Testis (tissue), 3 donors: ENCODE results near the gene PFN2. TPM values are rescaled to one million over a fixed set of nuclear protein-coding genes. Genes with fewer than 3 reads are reported as not detected.

ENCODE experiments used
- DNase-seq: peaks from one replicate; pipeline ENCODE4 v3.0.0-alpha.2; 2019
- H3K27ac ChIP-seq, 2 donors: fragments of 200-600 bp; sonication (generic); one replicate each; pipeline ENCODE4 v1.5.1; 2019
- H3K27me3 ChIP-seq: fragments of 200-600 bp; sonication (generic); one replicate; pipeline ENCODE4 v1.5.1; 2019
- H3K36me3 ChIP-seq: fragments of 200-600 bp; sonication (generic); one replicate; pipeline ENCODE4 v1.5.1; 2017; ENCODE audit warnings: low read depth; ENCODE audit errors: missing control alignments
- H3K4me1 ChIP-seq: fragments of 200-600 bp; sonication (generic); one replicate; pipeline ENCODE4 v1.5.1; 2019
- H3K4me3 ChIP-seq, 2 donors: fragments of 200-600 bp; sonication (generic); one replicate each; pipeline ENCODE4 v1.5.1; 2017 to 2019
- H3K9me3 ChIP-seq: fragments of 200-600 bp; sonication (generic); one replicate; pipeline ENCODE4 v1.5.1; 2017
- CTCF ChIP-seq, 3 experiments: fragments of 450-650 bp in 2 of 3; fragments of 200-600 bp in 1 of 3; sonication (generic) in 1 of 3; IDR thresholded peaks; one replicate each; pipeline ENCODE4 v1.5.1; 2016 to 2019; ENCODE audit warnings: antibody characterized with exemption in 3 of 3, mild to moderate bottlenecking in 2 of 3, moderate library complexity in 1 of 3
- POLR2A ChIP-seq: fragments of 450-650 bp; IDR thresholded peaks from one replicate; pipeline ENCODE4 v1.6.1; 2017; ENCODE audit warnings: antibody characterized with exemption, mild to moderate bottlenecking, moderate library complexity
- WGBS, 2 donors: methylation state at CpG; one replicate each; pipeline ENCODE4 v1.1.5; 2018; 5-methylcytosine and 5-hydroxymethylcytosine counted together
- intact Hi-C: fragments of 100-400 bp; cut with DNase I; formaldehyde crosslinking; loops from one replicate; pipeline ENCODE4 v1.15.1; 2023; ENCODE audit warnings: low total_unique reads
- polyA plus RNA-seq: library from polyadenylated mRNA; stranded (reverse); fragments of 350-450 nt; fragmentation: Illumina TruSeq; extraction: RNeasy Lipid Tissue Mini Kit (QIAGEN cat#74804); gene quantifications from one replicate; pipeline ENCODE4 v1.2.3, GENCODE V29; 2014; ENCODE audit warnings: low read depth, low replicate concordance; ENCODE audit not compliant: insufficient read depth
- total RNA-seq, 2 donors: library from RNA; depleted of rRNA; stranded (reverse); fragments of >200 nt; gene quantifications; one replicate each; pipeline ENCODE4 v1.2.3, GENCODE V29; 2016

Gene PFN2
- total and polyA plus RNA-seq, 3 donors from 2014 or later: 54.3 to 69.1 (median 63.8) TPM

DNA sequence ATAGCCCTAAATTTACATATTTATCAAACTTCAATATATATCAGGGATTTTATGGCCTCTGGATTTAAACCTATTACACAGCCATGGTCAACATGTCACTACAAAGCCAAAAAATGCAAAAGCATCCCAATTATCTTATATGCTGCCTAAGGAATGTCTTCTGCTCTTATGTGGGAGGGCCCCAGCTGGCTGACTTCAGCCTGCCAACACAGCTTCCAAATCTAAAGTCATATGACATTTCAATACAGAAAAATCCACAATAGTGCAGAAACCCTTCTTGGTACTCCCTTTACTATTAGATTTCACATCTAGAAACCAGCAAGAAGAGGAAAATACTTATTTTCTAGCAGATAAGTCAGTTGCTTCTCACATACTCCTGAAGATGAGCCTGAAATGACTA is 6.4 kb downstream of the PFN2 start:
- Histone ChIP-seq H3K27ac (peak overlapping the region in 1 of 2 donors; percentile 18), H3K36me3 (no peaks in the 10 kb centered on the region), H3K4me1 (peaks cover 12% of the 10 kb centered on the region), H3K4me3 (no peak overlapping the region), H3K9me3 (no peaks in the 10 kb centered on the region), H3K27me3 (no peaks in the 10 kb centered on the region)
- DNase-seq: no peak
- intact Hi-C loops: no loop called here
- no peak for TF ChIP-seq POLR2A
- no peak for TF ChIP-seq CTCF (IDR thresholded peaks at IDR 0.05)

- Histone ChIP-seq H3K36me3 (no peaks in the 10 kb centered on the region), H3K4me1 (peaks cover 7% of the 10 kb centered on the region), H3K4me3 (no peak overlapping the region), H3K27ac (no peak overlapping the region), H3K27me3 (no peaks in the 10 kb centered on the region), H3K9me3 (no peaks in the 10 kb centered on the region)
- TF ChIP-seq CTCF (IDR thresholded peaks at IDR 0.05) (no peak), POLR2A (no peak)
- DNase-seq: no peak
- whole genome bisulfite sequencing, 2 donors: 92 to 97% methylated on average over 2 of the region's 2 CpGs
- intact Hi-C loops: no loop called here
Measured at GRCh38 chr3:149963485-149963884, 7.2 kb downstream of the PFN2 start.

GRCh38 chr3:149959443-149959842 is 11.3 kb downstream of the PFN2 start:
- no peak overlapping the region for H3K4me3 ChIP-seq
- H3K9me3 ChIP-seq: no peaks in the 10 kb centered on the region
- peaks cover 5% of the 10 kb centered on the region for H3K4me1 ChIP-seq
- intact Hi-C loops: no loop called here
- TF ChIP-seq CTCF (IDR thresholded peaks at IDR 0.05): no peak
- no peak for TF ChIP-seq POLR2A
- DNase-seq: no peak
- H3K27me3 ChIP-seq: no peaks in the 10 kb centered on the region
- no peaks in the 10 kb centered on the region for H3K36me3 ChIP-seq
- no peak overlapping the region for H3K27ac ChIP-seq

DNA sequence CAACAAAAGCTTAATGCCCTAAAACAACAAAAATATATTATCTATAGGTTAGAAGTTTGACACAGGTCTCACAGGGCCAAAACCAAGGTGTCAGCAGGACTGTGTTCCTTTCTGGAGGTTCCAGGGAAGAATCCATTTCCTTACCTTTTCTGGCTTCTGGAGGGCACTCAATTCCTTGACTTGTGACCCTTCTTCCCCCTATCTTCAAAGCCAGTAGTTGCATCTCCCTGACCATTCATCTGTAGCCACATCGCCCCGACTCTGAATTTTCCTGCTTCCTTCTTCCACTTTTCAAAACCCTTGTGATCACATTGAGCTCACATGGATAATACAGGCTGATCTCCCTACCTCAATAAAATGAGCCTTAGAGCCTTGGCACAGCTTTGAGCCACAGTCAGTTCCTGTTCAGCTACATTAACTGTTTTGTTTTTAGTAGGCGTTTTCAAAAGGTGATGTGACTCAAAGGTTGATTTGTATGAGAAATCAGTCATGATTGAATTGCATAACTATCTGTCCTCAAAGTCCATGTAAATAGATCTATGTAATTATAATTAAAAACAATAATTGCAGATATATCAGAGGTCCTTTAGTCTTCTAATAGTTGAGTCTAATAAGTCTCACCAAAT is 12.4 kb downstream of the PFN2 start:
- WGBS, 2 donors: 84 to 88% methylated on average over 3 of the region's 3 CpGs

More for the DNA sequence above, 12.4 kb downstream of the PFN2 start:
- no peaks in the 10 kb centered on the region for H3K9me3 ChIP-seq
- no peak overlapping the region for H3K4me3 ChIP-seq
- no peak for DNase-seq
- TF ChIP-seq CTCF (IDR thresholded peaks at IDR 0.05): no peak
- TF ChIP-seq POLR2A: no peak
- no peaks in the 10 kb centered on the region for H3K4me1 ChIP-seq
- H3K36me3 ChIP-seq: no peaks in the 10 kb centered on the region
- intact Hi-C loops: no loop called here
- H3K27me3 ChIP-seq: no peaks in the 10 kb centered on the region
- H3K27ac ChIP-seq: no peak overlapping the region
